BE2C (cell line): ENCODE measurements around the gene CFAP65.
A peak's percentile ranks its signal among the peaks of the same experiment; 100 is the strongest.

Experiments used
- DNase-seq: peaks from one replicate; pipeline ENCODE4 v3.0.0-alpha.2; 2020
- H3K27me3 ChIP-seq: fragments of 250-450 bp; sonication (Bioruptor Pico); 2 replicates; pipeline ENCODE4 v1.5.1; 2020; ENCODE audit warnings: mild to moderate bottlenecking
- H3K36me3 ChIP-seq: fragments of 250-450 bp; sonication (Bioruptor Pico); 2 replicates; pipeline ENCODE4 v1.5.1; 2020; ENCODE audit warnings: mild to moderate bottlenecking
- H3K4me1 ChIP-seq: fragments of 250-450 bp; sonication (Bioruptor Pico); 2 replicates; pipeline ENCODE4 v1.5.1; 2020
- H3K4me3 ChIP-seq: 2 replicates; pipeline ENCODE4 v1.5.1; 2011; ENCODE audit warnings: low read depth, low read length
- H3K9me3 ChIP-seq: fragments of 250-450 bp; sonication (Bioruptor Pico); 2 replicates; pipeline ENCODE4 v1.5.1; 2020
- TF ChIP-seq, protein P1 (sequence below): IDR thresholded peaks from 2 replicates; pipeline ENCODE4 v1.5.1; 2012; ENCODE audit warnings: mild to moderate bottlenecking, low read depth, low read length

Gene CFAP65

DNA sequence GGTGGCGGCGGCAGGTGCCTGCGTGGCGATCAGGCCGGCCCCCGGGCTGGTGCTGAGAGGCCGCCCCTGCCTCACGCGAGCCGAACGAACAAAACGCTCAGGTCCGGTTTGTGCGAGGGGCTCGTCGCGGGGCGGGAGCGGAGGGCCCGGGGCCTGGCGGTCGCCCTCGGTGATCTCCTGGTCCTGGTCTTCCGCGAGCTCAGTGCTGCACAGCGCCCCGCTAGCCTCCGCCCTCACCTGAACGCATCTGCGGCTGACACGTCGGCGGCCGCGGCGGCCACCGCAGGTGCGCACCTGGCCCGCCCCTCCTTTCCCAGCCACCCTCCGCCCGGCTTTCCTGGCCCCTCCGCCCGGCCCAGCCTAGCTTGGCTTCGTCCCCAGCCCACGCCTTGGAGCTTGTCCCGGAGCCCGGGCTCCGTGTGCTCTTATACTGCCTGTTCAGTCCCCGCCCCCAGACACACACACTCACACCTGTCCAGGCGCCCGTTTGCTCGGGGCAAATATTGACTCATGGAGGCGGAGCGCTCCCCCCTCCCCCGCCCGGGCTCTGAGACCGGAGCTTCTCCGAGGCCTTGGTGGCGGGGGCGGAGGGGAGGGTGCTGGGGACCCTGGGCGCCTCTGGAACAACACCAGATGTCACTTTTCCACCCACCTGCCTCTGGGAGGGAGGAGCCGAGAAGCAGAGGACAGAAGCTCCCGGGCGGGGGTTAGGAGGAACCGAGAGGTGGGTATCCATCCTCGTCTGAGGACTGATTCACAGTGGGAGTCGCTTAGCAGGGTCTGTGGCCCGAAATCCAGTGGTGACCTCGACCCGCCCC lies 39.5 kb downstream of the CFAP65 start:
- TF ChIP-seq, protein P1, sequence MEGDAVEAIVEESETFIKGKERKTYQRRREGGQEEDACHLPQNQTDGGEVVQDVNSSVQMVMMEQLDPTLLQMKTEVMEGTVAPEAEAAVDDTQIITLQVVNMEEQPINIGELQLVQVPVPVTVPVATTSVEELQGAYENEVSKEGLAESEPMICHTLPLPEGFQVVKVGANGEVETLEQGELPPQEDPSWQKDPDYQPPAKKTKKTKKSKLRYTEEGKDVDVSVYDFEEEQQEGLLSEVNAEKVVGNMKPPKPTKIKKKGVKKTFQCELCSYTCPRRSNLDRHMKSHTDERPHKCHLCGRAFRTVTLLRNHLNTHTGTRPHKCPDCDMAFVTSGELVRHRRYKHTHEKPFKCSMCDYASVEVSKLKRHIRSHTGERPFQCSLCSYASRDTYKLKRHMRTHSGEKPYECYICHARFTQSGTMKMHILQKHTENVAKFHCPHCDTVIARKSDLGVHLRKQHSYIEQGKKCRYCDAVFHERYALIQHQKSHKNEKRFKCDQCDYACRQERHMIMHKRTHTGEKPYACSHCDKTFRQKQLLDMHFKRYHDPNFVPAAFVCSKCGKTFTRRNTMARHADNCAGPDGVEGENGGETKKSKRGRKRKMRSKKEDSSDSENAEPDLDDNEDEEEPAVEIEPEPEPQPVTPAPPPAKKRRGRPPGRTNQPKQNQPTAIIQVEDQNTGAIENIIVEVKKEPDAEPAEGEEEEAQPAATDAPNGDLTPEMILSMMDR: no peak
- H3K9me3 ChIP-seq: no peaks in the 10 kb centered on the region
- peak; percentile 86 for DNase-seq
- no peaks in the 10 kb centered on the region for H3K36me3 ChIP-seq
- no peaks in the 10 kb centered on the region for H3K27me3 ChIP-seq
- peaks cover 43% of the 10 kb centered on the region for H3K4me1 ChIP-seq
- peak overlapping the region; percentile 76 for H3K4me3 ChIP-seq

GRCh38 chr2:219001100-219001576 lies 40.2 kb downstream of the CFAP65 start:
- DNase-seq: no peak
- Histone ChIP-seq H3K4me3 (no peak overlapping the region), H3K36me3 (no peaks in the 10 kb centered on the region), H3K4me1 (peaks cover 49% of the 10 kb centered on the region), H3K27me3 (no peaks in the 10 kb centered on the region), H3K9me3 (no peaks in the 10 kb centered on the region)
- TF ChIP-seq, protein P1: no peak

DNA sequence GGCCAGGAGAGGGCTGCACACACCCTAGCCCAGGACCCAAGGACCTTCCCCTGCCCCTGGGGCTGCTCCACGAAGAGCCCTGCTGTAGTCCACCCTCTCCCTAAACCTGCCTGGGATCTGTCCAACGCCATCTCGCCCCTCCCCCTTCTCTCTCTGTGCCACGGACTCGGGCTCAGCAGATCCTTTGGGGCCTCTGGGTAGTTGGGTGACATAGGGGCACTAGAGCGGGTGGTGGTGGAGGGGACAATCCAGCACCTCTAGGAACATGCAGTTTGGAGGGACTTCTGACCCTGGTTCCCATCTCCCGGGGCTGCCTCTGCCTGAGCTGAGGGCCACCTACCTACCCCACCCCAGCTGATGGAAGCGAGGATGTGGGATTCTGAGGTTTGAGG lies 40.8 kb downstream of the CFAP65 start:
- H3K27me3 ChIP-seq: no peaks in the 10 kb centered on the region
- H3K9me3 ChIP-seq: no peaks in the 10 kb centered on the region
- H3K4me3 ChIP-seq: peak overlapping the region; percentile 31; the same call in 1 of the 2 replicates
- peaks cover 53% of the 10 kb centered on the region for H3K4me1 ChIP-seq
- no peaks in the 10 kb centered on the region for H3K36me3 ChIP-seq
- DNase-seq: peak; percentile 68
- TF ChIP-seq, protein P1: no peak

DNA sequence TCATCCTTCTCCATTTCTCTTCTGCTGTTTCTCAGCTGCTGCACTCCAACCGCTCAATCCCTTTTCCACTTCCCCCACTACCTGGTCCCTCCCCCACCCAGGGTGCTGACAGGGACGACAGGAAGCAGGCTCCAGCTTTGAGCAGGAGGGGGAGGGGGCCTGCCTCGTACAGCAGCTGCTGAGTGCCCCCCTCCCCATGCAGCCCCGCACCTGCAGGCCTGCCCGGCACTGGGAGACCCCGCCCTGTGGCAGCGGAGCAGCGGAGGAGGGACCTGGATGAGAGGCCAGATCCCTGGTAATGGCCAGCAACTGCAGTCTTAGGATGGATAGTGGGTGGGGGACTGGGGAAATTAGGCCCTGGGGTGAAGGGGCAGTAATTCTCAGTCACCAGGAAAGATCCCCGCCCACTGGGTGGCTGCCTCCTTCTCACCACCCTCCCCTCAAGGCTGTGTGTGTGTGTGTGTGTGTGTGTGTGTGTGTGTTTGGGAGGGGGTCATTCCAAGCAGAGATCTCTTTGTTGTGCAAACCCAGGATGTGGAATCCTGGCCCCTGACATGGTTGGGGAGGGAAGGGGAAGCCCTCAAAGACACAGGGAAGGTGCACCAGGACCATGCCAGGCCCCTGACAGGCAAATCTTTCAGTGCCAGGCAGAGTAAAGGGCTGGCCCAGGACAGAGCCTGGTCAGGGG lies 41.3 kb downstream of the CFAP65 start:
- H3K9me3 ChIP-seq: no peaks in the 10 kb centered on the region
- H3K4me1 ChIP-seq: peaks cover 57% of the 10 kb centered on the region
- H3K4me3 ChIP-seq: peak overlapping the region; percentile 31
- no peaks in the 10 kb centered on the region for H3K36me3 ChIP-seq
- DNase-seq: peak; percentile 98
- TF ChIP-seq, protein P1: no peak
- H3K27me3 ChIP-seq: no peaks in the 10 kb centered on the region

DNA sequence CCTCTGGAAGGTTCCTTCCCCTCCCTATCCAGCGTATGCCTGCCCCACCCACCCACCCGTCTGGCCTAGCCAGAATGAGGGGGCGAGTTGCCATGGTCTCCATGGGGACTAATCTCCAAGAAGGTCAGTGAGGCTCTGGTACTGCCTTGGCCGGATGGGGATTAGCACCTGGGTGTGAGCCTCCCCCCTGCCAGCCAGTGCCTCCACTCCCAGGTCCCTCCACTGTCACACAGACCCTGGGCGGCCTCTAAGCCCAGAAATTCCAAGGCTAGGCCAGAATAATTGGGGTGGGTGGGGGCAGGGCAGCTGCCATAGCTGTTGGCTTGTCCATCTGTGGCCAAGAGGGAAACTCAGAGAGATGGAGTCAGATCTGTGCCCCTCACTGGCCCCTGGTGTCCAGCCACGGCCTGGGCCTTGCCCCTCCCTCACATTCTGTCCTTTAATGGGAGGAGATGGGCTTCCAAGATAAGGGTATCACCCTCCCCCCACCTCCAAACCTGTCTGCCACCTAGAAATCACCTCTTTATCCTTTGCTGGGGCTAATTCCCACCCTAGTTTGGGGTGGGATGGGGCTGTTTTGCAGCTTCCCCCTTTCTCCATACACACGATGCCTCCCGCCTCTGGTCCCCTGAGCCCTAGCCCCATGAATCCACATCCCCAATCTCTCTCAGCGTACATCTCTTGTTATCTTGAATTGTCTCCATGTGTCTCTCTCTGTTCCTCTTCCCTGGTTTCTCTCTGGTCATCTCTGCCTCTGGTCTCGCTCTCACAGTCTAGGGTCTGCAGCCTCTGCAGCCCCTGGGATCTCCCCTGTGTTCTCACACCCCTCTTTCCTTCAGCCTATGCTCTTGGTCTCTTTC lies 42.1 kb downstream of the CFAP65 start:
- H3K4me1 ChIP-seq: peaks cover 57% of the 10 kb centered on the region
- TF ChIP-seq, protein P1: no peak
- DNase-seq: peak; percentile 59
- peak overlapping the region; percentile 31 for H3K4me3 ChIP-seq
- no peaks in the 10 kb centered on the region for H3K36me3 ChIP-seq
- H3K9me3 ChIP-seq: no peaks in the 10 kb centered on the region
- no peaks in the 10 kb centered on the region for H3K27me3 ChIP-seq
